GM11168 (cell line): Measurements from ENCODE around the gene MT1HL1.
"Not testable (repeated sequence)": the region's sequence is repeated elsewhere in the genome, so short reads cannot be mapped to it uniquely, and the experiment has no call there.

Experiments
- in situ Hi-C: fragments of 300-500 bp; cut with MboI; formaldehyde crosslinking; loops from one replicate; pipeline ENCODE4 v1.12.0; 2022; ENCODE audit warnings: low sequenced_read_pairs; ENCODE audit not compliant: unreplicated experiment

The MT1HL1 gene

GRCh38 chr1:236981431-236981830, 22.8 kb downstream of the MT1HL1 start:
- in situ Hi-C loops: not testable (repeated sequence)

GRCh38 chr1:236980673-236981072, 23.6 kb downstream of the MT1HL1 start:
- in situ Hi-C loops: no loop called here

GRCh38 chr1:236979149-236979900, 24.9 kb downstream of the MT1HL1 start:
- in situ Hi-C loops: no loop called here

GRCh38 chr1:236978740-236979139, 25.5 kb downstream of the MT1HL1 start:
- in situ Hi-C loops: no loop called here

- in situ Hi-C loops: no loop called here
Measured at GRCh38 chr1:236975461-236975860, 28.8 kb downstream of the MT1HL1 start.

GRCh38 chr1:236974025-236974424, 30.2 kb downstream of the MT1HL1 start:
- in situ Hi-C loops: not testable (repeated sequence)

- in situ Hi-C loops: no loop called here
Measured at GRCh38 chr1:236966636-236967035, 37.6 kb downstream of the MT1HL1 start.

- in situ Hi-C loops: no loop called here
Measured at GRCh38 chr1:236963920-236964319, 40.3 kb downstream of the MT1HL1 start.

- in situ Hi-C loops: no loop called here
Measured at GRCh38 chr1:236959112-236959511, 45.1 kb downstream of the MT1HL1 start.

GRCh38 chr1:236957235-236957634, 47.0 kb downstream of the MT1HL1 start:
- in situ Hi-C loops: no loop called here
